ENCODE data around the gene DNAJC15.
"Not testable (repeated sequence)": the region's sequence is repeated elsewhere in the genome, so short reads cannot be mapped to it uniquely, and the experiment has no call there.

Gene DNAJC15

GRCh38 chr13:43061496-43062280, 38.3 kb downstream of the DNAJC15 start:
- TF ChIP-seq, protein P1, sequence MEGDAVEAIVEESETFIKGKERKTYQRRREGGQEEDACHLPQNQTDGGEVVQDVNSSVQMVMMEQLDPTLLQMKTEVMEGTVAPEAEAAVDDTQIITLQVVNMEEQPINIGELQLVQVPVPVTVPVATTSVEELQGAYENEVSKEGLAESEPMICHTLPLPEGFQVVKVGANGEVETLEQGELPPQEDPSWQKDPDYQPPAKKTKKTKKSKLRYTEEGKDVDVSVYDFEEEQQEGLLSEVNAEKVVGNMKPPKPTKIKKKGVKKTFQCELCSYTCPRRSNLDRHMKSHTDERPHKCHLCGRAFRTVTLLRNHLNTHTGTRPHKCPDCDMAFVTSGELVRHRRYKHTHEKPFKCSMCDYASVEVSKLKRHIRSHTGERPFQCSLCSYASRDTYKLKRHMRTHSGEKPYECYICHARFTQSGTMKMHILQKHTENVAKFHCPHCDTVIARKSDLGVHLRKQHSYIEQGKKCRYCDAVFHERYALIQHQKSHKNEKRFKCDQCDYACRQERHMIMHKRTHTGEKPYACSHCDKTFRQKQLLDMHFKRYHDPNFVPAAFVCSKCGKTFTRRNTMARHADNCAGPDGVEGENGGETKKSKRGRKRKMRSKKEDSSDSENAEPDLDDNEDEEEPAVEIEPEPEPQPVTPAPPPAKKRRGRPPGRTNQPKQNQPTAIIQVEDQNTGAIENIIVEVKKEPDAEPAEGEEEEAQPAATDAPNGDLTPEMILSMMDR (conservative IDR thresholded peaks at IDR 0.05; ENCODE audit: low read depth, low read length) = no peak
- no peak overlapping the region for H3K4me3 ChIP-seq (ENCODE audit: low read depth, low read length)
- no peak for DNase-seq (ENCODE audit: low read depth)

GRCh38 chr13:43071824-43072223, 48.4 kb downstream of the DNAJC15 start:
- TF ChIP-seq, protein P1 (conservative IDR thresholded peaks at IDR 0.05; ENCODE audit: low read depth, low read length) = no peak
- DNase-seq (ENCODE audit: low read depth) = no peak
- no peak overlapping the region for H3K4me3 ChIP-seq (ENCODE audit: low read depth, low read length)

- peak; percentile 55 for DNase-seq (ENCODE audit: low read depth)
- TF ChIP-seq, protein P1 (conservative IDR thresholded peaks at IDR 0.05; ENCODE audit: low read depth, low read length) = no peak
- H3K4me3 ChIP-seq (ENCODE audit: low read depth, low read length) = no peak overlapping the region
Measured at GRCh38 chr13:43072394-43072793, 49.0 kb downstream of the DNAJC15 start.

- TF ChIP-seq, protein P1 (conservative IDR thresholded peaks at IDR 0.05; ENCODE audit: low read depth, low read length) = no peak
- H3K4me3 ChIP-seq (ENCODE audit: low read depth, low read length) = no peak overlapping the region
- no peak for DNase-seq (ENCODE audit: low read depth)
Measured at GRCh38 chr13:43074824-43075510, 51.6 kb downstream of the DNAJC15 start.

DNA sequence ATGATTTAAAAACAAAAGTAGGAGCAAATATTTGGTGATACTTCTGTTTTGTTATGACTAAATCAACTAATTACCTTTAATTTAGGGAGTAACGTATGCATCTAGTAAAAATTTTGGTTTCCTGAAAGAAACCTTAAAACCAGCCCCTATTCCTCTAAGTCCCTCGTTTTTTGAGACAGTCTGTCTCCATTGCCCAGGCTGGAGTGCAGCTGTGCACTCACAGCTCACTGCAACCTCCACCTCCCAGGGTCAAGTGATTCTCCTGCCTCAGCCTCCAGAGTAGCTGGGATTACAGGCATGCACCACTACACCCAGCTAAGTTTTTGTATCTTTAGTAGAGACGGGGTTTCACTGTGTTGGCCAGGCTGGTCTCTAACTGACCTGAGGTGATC, 52.1 kb downstream of the DNAJC15 start:
- DNase-seq (ENCODE audit: low read depth); H3K4me3 ChIP-seq (ENCODE audit: low read depth, low read length): not testable (repeated sequence)

DNA sequence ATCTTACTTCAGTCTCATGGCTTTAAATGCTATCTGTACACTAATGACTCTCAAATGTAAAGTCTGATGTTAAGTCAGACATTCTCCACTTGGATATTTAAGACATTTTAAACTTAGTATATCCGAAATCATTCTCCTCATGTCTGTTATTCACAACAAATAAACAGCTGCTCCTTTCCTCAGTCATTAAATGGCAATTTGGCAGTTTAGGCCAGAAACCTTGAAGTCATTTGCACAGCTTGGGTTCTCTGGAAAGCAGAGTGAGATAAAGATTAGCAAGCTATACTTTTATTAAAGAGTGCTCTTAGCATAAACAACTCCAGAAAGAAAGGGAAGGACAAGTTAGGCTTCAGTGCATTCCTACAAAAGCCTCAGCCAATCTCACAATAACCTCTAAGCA, 53.7 kb downstream of the DNAJC15 start:
- no peak for DNase-seq (ENCODE audit: low read depth)
- TF ChIP-seq, protein P1 (conservative IDR thresholded peaks at IDR 0.05; ENCODE audit: low read depth, low read length) = no peak
- no peak overlapping the region for H3K4me3 ChIP-seq (ENCODE audit: low read depth, low read length)

- no peak for DNase-seq (ENCODE audit: low read depth)
- TF ChIP-seq, protein P1 (conservative IDR thresholded peaks at IDR 0.05; ENCODE audit: low read depth, low read length) = no peak
- no peak overlapping the region for H3K4me3 ChIP-seq (ENCODE audit: low read depth, low read length)
Measured at GRCh38 chr13:43077461-43077860, 54.1 kb downstream of the DNAJC15 start.

Data from choroid plexus epithelial cell (primary cell).